ENCODE results near the gene ARFGEF3. TPM values are rescaled to one million over a fixed set of nuclear protein-coding genes. Genes with fewer than 3 reads are reported as not detected.
"Not testable (repeated sequence)": the region's sequence is repeated elsewhere in the genome, so short reads cannot be mapped to it uniquely, and the experiment has no call there.

Gene ARFGEF3
- polyA plus RNA-seq, 3 donors, result 0.45 to 5.3 (median 1.2) TPM

DNA sequence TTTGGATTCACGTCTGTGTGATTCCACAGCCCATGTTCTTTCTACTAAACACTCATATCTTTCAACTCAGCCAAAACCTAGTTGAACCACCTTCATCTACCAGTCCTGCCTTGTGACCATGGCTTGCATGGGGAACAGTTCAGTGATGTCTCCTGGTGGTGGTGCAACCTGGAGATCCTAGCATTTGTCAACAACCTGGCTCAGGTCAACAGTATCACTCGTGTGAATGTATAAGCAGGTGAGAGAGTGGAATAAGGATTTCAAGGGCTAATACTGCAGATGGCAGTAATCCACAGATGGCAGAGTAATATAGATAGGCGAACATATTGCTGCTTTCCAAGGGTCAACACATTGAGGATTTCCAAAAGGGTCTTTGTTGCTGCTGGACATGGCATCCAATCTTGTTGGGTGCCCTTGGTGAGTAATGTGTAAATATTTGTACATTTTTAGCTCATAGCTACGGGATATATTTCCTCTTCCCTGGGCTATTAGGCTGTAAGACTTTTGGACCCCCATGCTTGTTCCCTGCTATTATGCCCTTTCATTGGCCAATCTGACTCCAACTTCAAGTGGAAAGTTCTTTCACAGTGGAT, 43.1 kb downstream of the ARFGEF3 start:
- H3K27ac ChIP-seq (ENCODE audit: low read depth, low read length), result no peak overlapping the region
- WGBS, 3 donors, result 56 to 88% (median 83%) methylated on average over 4 of the region's 4 CpGs

DNA sequence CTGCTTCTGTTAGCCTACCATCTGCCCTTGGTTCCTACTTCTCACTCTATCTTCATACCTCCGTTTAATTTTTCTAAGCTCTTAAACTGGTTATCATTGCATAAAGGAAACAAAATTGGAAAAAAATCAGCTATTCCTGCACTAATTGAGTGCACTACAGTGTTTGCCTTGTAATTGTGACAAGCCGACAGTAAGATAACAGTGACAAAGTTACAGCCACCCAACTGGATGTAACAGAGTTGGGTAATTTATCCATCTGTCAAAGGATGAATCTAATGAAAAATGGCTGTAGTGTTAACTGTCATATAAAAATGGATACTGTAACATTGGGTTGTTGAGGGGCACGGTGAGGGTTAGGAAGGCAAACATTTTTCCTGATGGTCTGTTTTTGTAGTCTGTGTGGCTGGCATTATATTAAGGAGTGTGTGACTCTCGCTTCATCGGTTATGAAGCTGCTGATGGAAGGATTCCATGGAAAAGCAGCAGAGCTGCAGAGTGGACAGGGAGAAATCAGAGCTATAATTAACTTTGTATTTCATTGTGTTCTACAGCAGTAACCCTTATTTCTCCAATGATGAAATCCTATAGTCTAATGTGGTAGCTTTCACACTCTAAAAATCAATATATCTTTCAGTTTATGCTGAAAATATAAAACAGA, 43.8 kb downstream of the ARFGEF3 start:
- no peak overlapping the region for H3K27ac ChIP-seq (ENCODE audit: low read depth, low read length)
- 63 to 88% (median 74%) methylated on average over 5 of the region's 5 CpGs for WGBS, 3 donors

DNA sequence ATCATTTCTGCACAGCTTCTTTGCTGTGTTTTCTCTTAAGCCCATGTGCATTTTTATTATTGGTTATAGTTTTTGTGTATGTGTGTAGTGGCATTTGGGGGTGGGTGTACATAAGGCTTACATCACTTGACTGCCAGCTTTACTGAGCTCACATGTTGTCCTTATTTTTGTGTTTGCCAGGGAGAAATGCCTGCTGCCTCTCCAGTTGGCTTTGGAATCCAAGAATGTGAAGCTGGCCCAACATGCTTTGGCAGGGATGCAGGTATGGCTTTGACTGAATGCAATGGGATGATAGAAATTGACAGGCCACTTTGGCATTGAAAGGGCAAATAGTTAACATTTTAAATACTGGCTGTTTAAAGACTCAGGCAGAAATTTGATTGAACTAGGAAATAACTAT, 45.1 kb downstream of the ARFGEF3 start:
- H3K27ac ChIP-seq (ENCODE audit: low read depth, low read length), result no peak overlapping the region

- WGBS, 3 donors, result 81 to 89% (median 85%) methylated on average over 2 of the region's 2 CpGs
- no peak overlapping the region for H3K27ac ChIP-seq (ENCODE audit: low read depth, low read length)
Measured at GRCh38 chr6:138211048-138211581, 49.4 kb downstream of the ARFGEF3 start.

GRCh38 chr6:138211601-138212000, 49.9 kb downstream of the ARFGEF3 start:
- H3K27ac ChIP-seq (ENCODE audit: low read depth, low read length), result no peak overlapping the region
- 60 to 78% (median 65%) methylated on average over 5 of the region's 5 CpGs for WGBS, 3 donors

DNA sequence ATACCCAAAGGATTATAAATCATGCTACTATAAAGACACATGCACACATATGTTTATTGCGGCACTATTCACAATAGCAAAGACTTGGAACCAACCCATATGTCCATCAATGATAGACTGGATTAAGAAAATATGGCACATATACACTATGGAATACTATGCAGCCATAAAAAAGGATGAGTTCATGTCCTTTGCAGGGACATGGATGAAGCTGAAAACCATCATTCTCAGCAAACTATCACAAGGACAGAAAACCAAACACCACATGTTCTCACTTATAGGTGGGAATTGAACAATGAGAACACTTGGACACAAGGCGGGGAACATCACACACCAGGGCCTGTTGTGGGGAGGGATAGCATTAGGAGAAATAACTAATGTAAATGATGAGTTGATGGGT, 50.8 kb downstream of the ARFGEF3 start:
- WGBS, 3 donors, result 100% methylated on average over 2 of the region's 2 CpGs
- not testable (repeated sequence) for H3K27ac ChIP-seq (ENCODE audit: low read depth, low read length)

DNA sequence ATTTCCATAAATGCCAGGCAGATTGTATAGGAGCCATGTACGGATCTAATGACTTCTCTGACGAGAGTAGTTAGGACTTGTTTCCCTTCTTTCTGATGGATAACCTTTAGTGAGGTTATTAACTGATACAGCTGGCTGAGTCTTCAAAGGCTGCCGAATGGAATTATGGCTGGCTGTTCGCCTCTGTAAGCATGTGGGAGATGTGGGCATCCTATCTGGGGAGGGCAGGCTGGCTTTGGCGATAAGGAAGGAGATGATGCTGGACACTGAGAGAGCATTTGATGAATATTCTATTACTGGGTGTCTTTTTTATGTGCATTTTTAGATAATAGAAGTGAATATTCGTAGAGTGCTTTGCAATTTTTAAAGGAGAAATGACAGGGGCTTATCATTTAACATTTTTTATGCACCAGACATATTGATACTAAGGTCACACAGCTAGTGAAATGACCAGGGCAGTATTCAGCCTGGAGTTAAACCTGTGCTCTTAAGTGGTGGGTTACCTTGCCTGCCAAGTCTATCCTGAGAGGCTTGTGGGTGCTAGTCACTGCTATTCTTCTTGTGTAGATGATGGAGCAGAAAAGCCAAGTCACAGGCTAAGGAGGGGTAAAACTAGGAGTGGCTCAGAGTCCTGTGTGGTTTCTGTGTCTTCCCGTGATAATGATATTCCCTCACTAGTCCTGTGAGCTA, 53.5 kb downstream of the ARFGEF3 start:
- 44 to 65% (median 64%) methylated on average over 7 of the region's 7 CpGs for WGBS, 3 donors
- no peak overlapping the region for H3K27ac ChIP-seq (ENCODE audit: low read depth, low read length)

GRCh38 chr6:138218449-138218848, 56.7 kb downstream of the ARFGEF3 start, which contains the start of gene PBOV1:
Gene PBOV1 (minus strand): TSS chr6:138218491. CDS start chr6:138218395, 96 bp downstream.
- WGBS, 3 donors, result 75 to 91% (median 84%) methylated on average over 2 of the region's 2 CpGs
- H3K27ac ChIP-seq (ENCODE audit: low read depth, low read length), result no peak within 1 kb of the TSS

DNA sequence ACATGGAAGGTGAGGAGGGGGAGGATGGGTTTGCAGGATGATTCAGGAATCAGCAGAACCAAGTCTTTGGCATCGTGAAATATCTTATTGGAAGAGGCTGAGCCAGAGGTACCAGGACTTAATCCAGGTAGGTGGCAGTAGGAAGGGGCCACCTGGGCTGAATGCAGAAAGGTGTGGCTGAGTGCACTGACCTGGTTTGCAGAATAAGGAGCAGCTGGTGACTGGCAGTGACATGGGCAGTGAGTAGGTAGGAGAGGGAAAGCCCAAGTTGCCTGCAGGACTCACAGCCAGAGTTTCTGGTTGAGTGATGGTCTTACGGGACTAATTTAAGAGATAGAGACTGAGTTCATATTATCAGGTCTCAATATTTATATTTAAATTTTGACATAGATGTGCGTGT, 57.7 kb downstream of the ARFGEF3 start:
- no peak overlapping the region for H3K27ac ChIP-seq (ENCODE audit: low read depth, low read length)
- WGBS, 3 donors, result 75 to 91% (median 90%) methylated on average over 3 of the region's 3 CpGs

GRCh38 chr6:138219901-138220300, 58.2 kb downstream of the ARFGEF3 start:
- WGBS, 3 donors, result 94 to 98% (median 96%) methylated on average over 4 of the region's 4 CpGs
- H3K27ac ChIP-seq (ENCODE audit: low read depth, low read length), result no peak overlapping the region

DNA sequence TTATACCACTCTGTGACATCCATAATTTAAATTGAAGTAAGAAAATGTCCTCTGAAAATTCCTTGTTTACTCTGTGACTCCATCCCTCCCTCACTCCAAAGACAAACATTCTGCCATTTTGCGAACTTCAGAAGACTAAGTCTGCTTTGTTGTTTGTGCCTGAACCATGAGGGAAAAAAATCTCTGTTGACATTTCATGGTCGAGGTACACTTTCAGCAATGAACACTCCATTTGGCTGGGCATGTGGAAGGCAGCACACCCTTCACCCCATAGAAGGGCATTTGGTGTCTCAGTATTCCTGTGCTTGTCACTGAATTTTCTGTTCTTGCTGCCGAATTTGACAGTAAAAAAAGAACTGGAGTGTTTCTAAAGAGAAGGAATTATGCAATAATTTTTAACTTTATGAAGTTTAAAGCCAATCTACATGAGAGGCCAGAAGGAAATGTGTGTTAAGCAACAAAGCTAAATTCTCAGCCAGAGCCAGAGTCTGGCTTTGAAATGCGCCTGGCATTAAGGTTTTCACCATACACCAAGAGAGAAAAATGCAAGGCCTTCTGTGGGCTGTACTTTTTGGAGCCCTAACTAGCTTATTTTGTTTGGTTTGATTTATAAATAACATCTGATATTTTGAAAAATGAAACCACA, 61.3 kb downstream of the ARFGEF3 start:
- 53 to 67% (median 54%) methylated on average over 4 of the region's 4 CpGs for WGBS, 3 donors
- no peak overlapping the region for H3K27ac ChIP-seq (ENCODE audit: low read depth, low read length)

- 66 to 83% (median 74%) methylated on average over 4 of the region's 4 CpGs for WGBS, 3 donors
- no peak overlapping the region for H3K27ac ChIP-seq (ENCODE audit: low read depth, low read length)
Measured at GRCh38 chr6:138225953-138226352, 64.2 kb downstream of the ARFGEF3 start.

DNA sequence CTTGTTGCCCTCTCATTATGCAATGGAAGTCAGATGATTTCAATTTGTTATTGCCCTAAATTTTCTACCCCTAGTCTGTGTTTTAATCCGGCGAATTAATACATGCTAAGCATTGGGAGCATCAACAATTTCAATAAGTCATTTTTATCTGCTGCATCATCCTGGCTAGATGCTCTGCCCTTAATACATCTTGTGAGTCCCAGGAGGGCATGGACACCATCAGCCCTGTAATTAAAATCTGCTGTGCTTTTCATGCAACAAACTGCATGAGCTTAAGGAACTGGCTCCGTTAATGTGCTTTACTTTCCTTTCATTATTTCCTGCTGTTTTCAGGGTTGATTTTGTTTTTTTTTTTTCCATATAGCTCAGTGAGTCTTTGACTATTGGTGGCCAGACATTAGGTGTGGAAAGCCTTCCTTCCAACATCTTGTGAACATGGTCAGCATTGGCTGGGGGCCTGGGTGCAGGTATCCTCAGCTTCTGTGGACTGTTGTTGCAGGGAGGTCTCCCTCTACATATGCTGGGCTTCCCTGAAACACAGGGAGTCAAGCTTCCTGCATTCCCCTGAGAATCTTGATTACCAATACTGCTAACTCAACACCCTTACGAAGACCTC, 65.1 kb downstream of the ARFGEF3 start:
- WGBS, 3 donors, result 63 to 87% (median 77%) methylated on average over 4 of the region's 4 CpGs
- H3K27ac ChIP-seq (ENCODE audit: low read depth, low read length), result no peak overlapping the region

- WGBS, 3 donors, result 32 to 88% (median 87%) methylated on average over 8 of the region's 8 CpGs
- no peak overlapping the region for H3K27ac ChIP-seq (ENCODE audit: low read depth, low read length)
Measured at GRCh38 chr6:138227316-138227781, 65.6 kb downstream of the ARFGEF3 start.

DNA sequence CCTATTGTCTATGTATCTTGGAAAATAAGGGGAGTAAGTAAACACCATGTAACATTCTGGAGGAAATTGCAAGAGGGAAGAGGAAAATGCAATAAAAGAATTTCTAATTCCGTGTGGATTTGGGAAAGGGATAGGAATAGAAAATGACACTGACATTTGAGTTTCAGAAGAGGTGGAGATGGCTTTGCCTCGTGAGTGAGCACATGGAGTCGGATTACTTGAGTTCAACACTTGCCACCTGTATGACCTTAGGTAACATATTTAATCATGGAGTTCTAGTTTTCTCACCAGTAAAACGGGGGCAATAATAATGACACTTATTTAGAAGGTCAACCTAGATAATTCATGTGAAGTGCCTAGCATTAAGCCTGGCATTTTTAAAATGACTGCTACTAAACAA, 67.3 kb downstream of the ARFGEF3 start:
- 44 to 76% (median 72%) methylated on average over 4 of the region's 4 CpGs for WGBS, 3 donors
- H3K27ac ChIP-seq (ENCODE audit: low read depth, low read length), result no peak overlapping the region

DNA sequence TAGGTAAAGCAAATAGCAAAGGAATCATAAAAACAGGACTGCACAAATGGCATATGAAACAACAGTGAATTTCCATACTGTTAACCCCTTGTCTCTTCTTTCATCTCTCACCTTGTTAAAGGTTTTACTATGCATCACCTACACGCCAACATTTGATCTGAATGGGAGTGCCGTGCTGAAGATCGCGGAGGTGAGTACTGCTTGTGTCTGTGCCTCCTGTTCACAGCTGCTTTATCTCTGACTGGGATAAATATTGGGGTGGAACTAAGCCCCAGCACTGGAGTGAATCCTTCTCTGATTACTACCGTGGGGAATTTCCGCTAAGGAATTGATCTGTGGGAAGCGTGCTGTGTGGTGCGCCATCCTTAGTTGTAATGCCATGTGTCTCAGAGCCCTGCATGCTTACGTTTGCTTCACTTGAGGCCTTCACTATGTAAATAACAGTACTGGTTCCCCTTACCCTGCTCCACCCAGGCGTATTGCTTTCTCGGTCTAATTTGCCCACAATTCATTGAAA, 68.0 kb downstream of the ARFGEF3 start:
- no peak overlapping the region for H3K27ac ChIP-seq (ENCODE audit: low read depth, low read length)
- WGBS, 3 donors, result 85 to 91% (median 86%) methylated on average over 11 of the region's 11 CpGs

DNA sequence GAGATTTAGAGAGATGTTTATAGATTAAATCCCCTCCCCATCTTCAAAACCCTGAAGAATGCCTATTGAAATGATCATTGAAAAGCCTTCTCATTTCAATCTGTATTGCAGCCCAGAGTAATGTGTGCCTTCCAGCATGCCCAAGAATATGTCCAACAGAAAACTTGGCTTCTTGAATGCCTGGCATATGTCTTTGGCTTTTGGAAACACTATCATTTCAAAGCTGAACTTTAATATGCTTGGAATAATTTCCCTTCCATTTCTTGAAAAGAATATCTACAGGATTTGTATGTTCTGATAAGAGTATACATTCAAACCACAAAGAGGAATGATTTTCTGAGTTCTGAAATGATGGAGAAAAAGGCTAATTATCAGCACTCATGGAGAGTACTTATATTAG, 68.5 kb downstream of the ARFGEF3 start:
- no peak overlapping the region for H3K27ac ChIP-seq (ENCODE audit: low read depth, low read length)

DNA sequence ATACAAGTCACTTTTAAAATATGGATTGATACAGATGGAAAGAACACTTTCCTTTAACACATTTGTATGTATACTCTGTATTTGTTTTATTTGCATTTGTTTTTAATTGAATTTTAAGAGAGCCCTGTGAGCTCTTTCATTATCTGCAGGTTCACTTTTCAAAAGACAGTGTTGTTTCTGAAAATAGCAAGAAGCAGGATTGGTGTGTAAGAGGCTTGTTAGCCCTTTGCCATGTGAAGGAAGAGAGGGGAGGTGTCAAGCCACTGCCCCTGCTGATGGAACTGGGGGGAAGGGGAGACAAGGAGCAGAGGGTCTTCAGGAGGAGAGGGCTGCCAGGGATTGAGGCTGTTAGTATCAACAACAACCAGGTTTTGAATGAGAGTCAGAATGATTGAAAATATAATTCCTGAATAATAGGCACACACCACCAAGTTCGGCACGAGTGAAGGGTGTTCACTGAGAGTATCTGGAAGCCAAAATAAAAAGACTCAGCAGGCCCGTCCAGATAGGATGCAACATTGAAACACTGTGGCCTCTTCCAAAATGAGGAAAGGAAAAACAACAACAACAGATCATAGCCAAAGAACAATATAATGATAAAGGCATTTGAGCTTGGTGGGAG, 69.1 kb downstream of the ARFGEF3 start:
- 28 to 75% (median 60%) methylated on average over 3 of the region's 3 CpGs for WGBS, 3 donors
- no peak overlapping the region for H3K27ac ChIP-seq (ENCODE audit: low read depth, low read length)

Measured in adipose tissue (tissue), 3 donors.